Measurements from ENCODE around the gene SYT15. TPM values are rescaled to one million over a fixed set of nuclear protein-coding genes. Genes with fewer than 3 reads are reported as not detected.

The SYT15 gene
- total RNA-seq, 4 donors from 2014 or later: 3.0 to 22.8 (median 14.0) TPM

DNA sequence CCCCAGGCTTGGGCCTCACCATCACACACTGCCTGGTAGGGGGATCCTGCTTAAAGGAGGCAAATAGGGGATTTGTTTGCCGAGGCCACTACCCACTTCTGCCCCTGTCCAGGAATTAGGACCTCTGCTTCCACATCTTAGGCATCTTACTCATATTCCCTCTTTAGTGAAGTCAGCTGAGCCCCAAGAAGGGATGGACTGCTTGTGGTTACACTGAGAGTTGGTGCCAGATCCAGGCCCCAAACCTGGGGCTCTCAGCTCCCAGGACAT, 20.9 kb upstream of the SYT15 start:
- TF ChIP-seq CTCF (IDR thresholded peaks at IDR 0.05) (no peak), POLR2A (IDR thresholded peaks at IDR 0.05) (no peak)
- Histone ChIP-seq H3K36me3 (no peaks in the 10 kb centered on the region), H3K4me1 (peaks cover 0 to 12% of the 10 kb centered on the region in 2 donors), H3K27me3 (peaks cover 0 to 20% of the 10 kb centered on the region in 2 donors), H3K9me3 (no peaks in the 10 kb centered on the region), H3K4me3 (no peak overlapping the region), H3K27ac (no peak overlapping the region)
- intact Hi-C loops (cut with DNase I; ENCODE audit: low total_unique reads): no loop called here
- DNase-seq: no peak

GRCh38 chr10:46558392-46559185, 20.3 kb upstream of the SYT15 start:
- H3K27ac ChIP-seq: no peak overlapping the region
- H3K9me3 ChIP-seq: no peaks in the 10 kb centered on the region
- H3K36me3 ChIP-seq: no peaks in the 10 kb centered on the region
- DNase-seq: peak in 1 of 2 donors; percentile 10
- no peak overlapping the region for H3K4me3 ChIP-seq
- intact Hi-C loops (cut with DNase I; ENCODE audit: low total_unique reads): no loop called here
- TF ChIP-seq CTCF (IDR thresholded peaks at IDR 0.05) (no peak), POLR2A (IDR thresholded peaks at IDR 0.05) (no peak)
- H3K27me3 ChIP-seq: peaks cover 0 to 20% of the 10 kb centered on the region in 2 donors
- H3K4me1 ChIP-seq: peaks cover 0 to 12% of the 10 kb centered on the region in 2 donors

DNA sequence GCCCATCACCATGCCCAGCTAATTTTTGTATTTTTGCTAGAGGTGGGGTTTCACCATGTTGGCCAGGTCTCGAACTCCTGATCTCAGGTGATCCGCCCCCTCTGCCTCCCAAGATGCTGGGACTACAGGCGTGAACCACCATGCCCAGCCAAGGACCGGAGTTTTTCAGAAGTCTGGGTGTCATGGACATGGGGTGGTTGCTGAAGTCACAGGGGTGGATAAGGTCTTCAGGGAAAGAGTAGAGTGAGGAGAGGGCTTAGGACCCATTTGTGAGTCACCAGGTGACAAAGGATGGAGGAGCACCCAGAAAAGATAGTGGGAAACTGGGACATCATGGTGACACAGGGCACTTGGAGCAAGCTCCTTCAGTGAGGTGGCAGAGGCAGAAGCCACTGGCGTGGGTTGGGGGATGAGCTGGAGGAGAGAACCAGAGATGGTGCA, 19.7 kb upstream of the SYT15 start:
- TF ChIP-seq CTCF (IDR thresholded peaks at IDR 0.05): no peak
- no peak for TF ChIP-seq POLR2A (IDR thresholded peaks at IDR 0.05)
- DNase-seq: peak in 1 of 2 donors; percentile 8
- Histone ChIP-seq H3K27me3 (peaks cover 0 to 20% of the 10 kb centered on the region in 2 donors), H3K36me3 (no peaks in the 10 kb centered on the region), H3K4me3 (no peak overlapping the region), H3K9me3 (no peaks in the 10 kb centered on the region), H3K4me1 (peaks cover 0 to 12% of the 10 kb centered on the region in 2 donors), H3K27ac (no peak overlapping the region)
- intact Hi-C loops (cut with DNase I; ENCODE audit: low total_unique reads): no loop called here

DNA sequence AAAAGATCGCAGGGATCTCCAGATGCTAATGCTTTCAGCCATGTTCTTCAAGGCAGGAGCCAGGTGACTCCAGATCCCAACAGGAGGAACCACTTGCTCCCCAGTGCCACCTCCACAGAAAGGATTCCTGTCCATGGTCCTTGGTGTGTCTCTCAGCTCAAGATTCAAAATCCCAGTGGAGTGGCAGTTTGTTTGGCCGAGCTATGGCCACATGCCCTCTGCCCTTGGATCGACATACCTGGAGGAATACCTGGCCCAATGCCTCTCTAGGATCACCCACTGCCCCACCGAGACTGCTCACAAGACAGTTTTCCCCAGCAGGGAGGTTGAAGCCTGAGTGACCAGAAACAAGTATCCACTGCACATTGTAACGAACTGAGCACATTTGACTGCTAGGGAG, 18.5 kb upstream of the SYT15 start:
- intact Hi-C loops (cut with DNase I; ENCODE audit: low total_unique reads): no loop called here
- Histone ChIP-seq H3K4me1 (peaks cover 0 to 12% of the 10 kb centered on the region in 2 donors), H3K27ac (no peak overlapping the region), H3K4me3 (no peak overlapping the region), H3K27me3 (peaks cover 0 to 20% of the 10 kb centered on the region in 2 donors), H3K9me3 (no peaks in the 10 kb centered on the region), H3K36me3 (no peaks in the 10 kb centered on the region)
- TF ChIP-seq POLR2A (IDR thresholded peaks at IDR 0.05) (no peak), CTCF (IDR thresholded peaks at IDR 0.05) (no peak)
- peak in 1 of 2 donors; percentile 10 for DNase-seq

- peaks cover 0 to 10% of the 10 kb centered on the region in 2 donors for H3K4me1 ChIP-seq
- intact Hi-C loops (cut with DNase I; ENCODE audit: low total_unique reads): no loop called here
- peaks cover 0 to 20% of the 10 kb centered on the region in 2 donors for H3K27me3 ChIP-seq
- no peaks in the 10 kb centered on the region for H3K9me3 ChIP-seq
- no peaks in the 10 kb centered on the region for H3K36me3 ChIP-seq
- peak in 1 of 2 donors; percentile 3 for DNase-seq
- H3K4me3 ChIP-seq: no peak overlapping the region
- H3K27ac ChIP-seq: no peak overlapping the region
- no peak for TF ChIP-seq CTCF (IDR thresholded peaks at IDR 0.05)
- TF ChIP-seq POLR2A (IDR thresholded peaks at IDR 0.05): no peak
Observed at GRCh38 chr10:46560952-46561351, 18.0 kb upstream of the SYT15 start.
